Measurements from ENCODE around the gene WDR45.

GRCh38 chrX:49111791-49112190, 32.1 kb upstream of the WDR45 start:
- TF ChIP-seq EZH2 (IDR thresholded peaks at IDR 0.05; ENCODE audit: low read depth) (no peak), CTCF (conservative IDR thresholded peaks at IDR 0.05) (no peak)
